HG03442 (cell line): ENCODE data around the gene MT1B.

Source experiments
- ATAC-seq: cut with Tn5 transposase; IDR thresholded peaks from one replicate; pipeline ENCODE4 v1.9.1; 2021; ENCODE audit warnings: mild to moderate bottlenecking, moderate library complexity; ENCODE audit not compliant: unreplicated experiment

MT1B gene

GRCh38 chr16:56683424-56684172 is 31.9 kb downstream of the MT1B start:
- ATAC-seq: no peak

- no peak for ATAC-seq
Observed at GRCh38 chr16:56684256-56684925, 32.7 kb downstream of the MT1B start.

GRCh38 chr16:56684926-56685590 is 33.4 kb downstream of the MT1B start:
- ATAC-seq: no peak

- no peak for ATAC-seq
Observed at GRCh38 chr16:56686758-56687157, 35.1 kb downstream of the MT1B start.

GRCh38 chr16:56688762-56689161 is 37.1 kb downstream of the MT1B start:
- ATAC-seq: no peak

- ATAC-seq: no peak
Observed at GRCh38 chr16:56689171-56689570, 37.5 kb downstream of the MT1B start.

GRCh38 chr16:56690420-56691122 is 38.9 kb downstream of the MT1B start:
- no peak for ATAC-seq

- ATAC-seq: no peak
Observed at GRCh38 chr16:56691885-56692284, 40.2 kb downstream of the MT1B start.

- ATAC-seq: no peak
Observed at GRCh38 chr16:56695246-56695645, 43.6 kb downstream of the MT1B start.

GRCh38 chr16:56697456-56698155 is 45.9 kb downstream of the MT1B start:
- ATAC-seq: no peak

- no peak for ATAC-seq
Observed at GRCh38 chr16:56700195-56700594, 48.5 kb downstream of the MT1B start.

GRCh38 chr16:56700631-56701030 is 48.9 kb downstream of the MT1B start:
- no peak for ATAC-seq

- ATAC-seq: no peak
Observed at GRCh38 chr16:56701534-56701933, 49.8 kb downstream of the MT1B start.
